HepG2 (cell line): Measurements from ENCODE around the gene PCNP. TPM values are rescaled to one million over a fixed set of nuclear protein-coding genes. Genes with fewer than 3 reads are reported as not detected.

Source experiments
- AHR ChIP-seq: IDR thresholded peaks from 2 replicates; pipeline ENCODE4 v1.6.1; 2018; ENCODE audit warnings: missing genetic modification reagents, missing compliant biosample characterization
- CBX5 ChIP-seq: sonication (generic); formaldehyde crosslinking; IDR thresholded peaks from 2 replicates; pipeline ENCODE4 v1.4.0; 2020; ENCODE audit warnings: missing genetic modification reagents, borderline replicate concordance
- CENPX ChIP-seq: sonication (generic); formaldehyde crosslinking; IDR thresholded peaks from 2 replicates; pipeline ENCODE4 v1.9.0; 2021; ENCODE audit warnings: mild to moderate bottlenecking, missing genetic modification reagents, moderate library complexity
- FOXA3 ChIP-seq: IDR thresholded peaks from 2 replicates; pipeline ENCODE4 v1.6.1; 2016; ENCODE audit warnings: missing genetic modification reagents, missing compliant biosample characterization
- FOXK2 ChIP-seq: fragments of 450-650 bp; IDR thresholded peaks from 2 replicates; pipeline ENCODE4 v1.6.1; 2016
- HMG20A ChIP-seq: IDR thresholded peaks from 2 replicates; pipeline ENCODE4 v1.6.1; 2016; ENCODE audit warnings: borderline replicate concordance
- IKZF4 ChIP-seq: sonication (generic); formaldehyde crosslinking; IDR thresholded peaks from 2 replicates; pipeline ENCODE4 v1.5.1; 2020; ENCODE audit warnings: borderline replicate concordance, mild to moderate bottlenecking, low read depth, missing genetic modification reagents; ENCODE audit errors: not compliant biosample characterization
- RAD21 ChIP-seq: fragments of 450-650 bp; formaldehyde crosslinking; IDR thresholded peaks from 2 replicates; pipeline ENCODE4 v1.5.0; 2020; ENCODE audit warnings: mild to moderate bottlenecking
- RXRA ChIP-seq: sonication (generic); formaldehyde crosslinking; IDR thresholded peaks from 2 replicates; pipeline ENCODE4 v1.5.1; 2020; ENCODE audit warnings: missing genetic modification reagents
- SKIL ChIP-seq: sonication (generic); formaldehyde crosslinking; IDR thresholded peaks from 2 replicates; pipeline ENCODE4 v1.8.0; 2022; ENCODE audit warnings: missing genetic modification reagents, mild to moderate bottlenecking, moderate library complexity, borderline replicate concordance
- SOX5 ChIP-seq: IDR thresholded peaks from 2 replicates; pipeline ENCODE4 v1.6.1; 2016; ENCODE audit warnings: borderline replicate concordance
- TAF1 ChIP-seq: sonication (generic); formaldehyde crosslinking; IDR thresholded peaks from 2 replicates; pipeline ENCODE4 v1.4.0; 2020; ENCODE audit warnings: missing genetic modification reagents
- TFDP1 ChIP-seq: IDR thresholded peaks from 2 replicates; pipeline ENCODE4 v1.6.1; 2016; ENCODE audit warnings: missing compliant biosample characterization, missing genetic modification reagents, borderline replicate concordance
- YY1 ChIP-seq: IDR thresholded peaks from 2 replicates; pipeline ENCODE4 v1.6.1; 2011; ENCODE audit warnings: low read length, low read depth, moderate library complexity, mild to moderate bottlenecking; ENCODE audit not compliant: insufficient read depth, insufficient replicate concordance
- ZBTB43 ChIP-seq: sonication (generic); formaldehyde crosslinking; conservative IDR thresholded peaks from 2 replicates; pipeline ENCODE4 v1.4.0; 2020; ENCODE audit warnings: missing genetic modification reagents
- ZNF124 ChIP-seq: sonication (generic); formaldehyde crosslinking; IDR thresholded peaks from 2 replicates; pipeline ENCODE4 v1.4.0; 2020; ENCODE audit warnings: missing genetic modification reagents
- ZNF225 ChIP-seq: sonication (generic); formaldehyde crosslinking; IDR thresholded peaks from 2 replicates; pipeline ENCODE4 v1.4.0; 2020; ENCODE audit warnings: mild to moderate bottlenecking, missing genetic modification reagents
- ZNF501 ChIP-seq: sonication (generic); formaldehyde crosslinking; IDR thresholded peaks from 2 replicates; pipeline ENCODE4 v1.5.1; 2020; ENCODE audit warnings: mild to moderate bottlenecking, moderate library complexity, missing genetic modification reagents
- ZNF704 ChIP-seq: sonication (generic); formaldehyde crosslinking; IDR thresholded peaks from 2 replicates; pipeline ENCODE4 v1.8.1; 2023; ENCODE audit warnings: mild to moderate bottlenecking, inconsistent platforms, moderate library complexity, missing genetic modification reagents, borderline replicate concordance
- ZNF772 ChIP-seq: sonication (generic); formaldehyde crosslinking; IDR thresholded peaks from 2 replicates; pipeline ENCODE4 v1.5.0; 2020; ENCODE audit warnings: mild to moderate bottlenecking, missing genetic modification reagents
- ZNF782 ChIP-seq: sonication (generic); formaldehyde crosslinking; IDR thresholded peaks from 2 replicates; pipeline ENCODE4 v1.4.0; 2020; ENCODE audit warnings: missing genetic modification reagents, mild to moderate bottlenecking, borderline replicate concordance
- polyA plus RNA-seq, 8 experiments: library from polyadenylated mRNA; depleted of rRNA in 3 of 8; stranded (reverse) in 7 of 8; unstranded in 1 of 8; fragments of >200 nt; fragmentation: Illumina TruSeq in 4 of 8; extraction: Trizol in 4 of 8; gene quantifications; 2 replicates each; pipeline versions ENCODE4 v1.2.1 to v1.2.3, GENCODE V29; 2011 to 2016; ENCODE audit warnings: low read depth in 4 of 8, missing spikeins in 1 of 8, mixed read lengths in 1 of 8; ENCODE audit not compliant: insufficient read depth in 1 of 8
- total RNA-seq, 5 experiments: library from RNA; depleted of rRNA; stranded (reverse); fragments of >200 nt; fragmentation: Illumina TruSeq; extraction: Trizol; gene quantifications; 2 replicates each; pipeline ENCODE4 v1.2.3, GENCODE V29; 2016; ENCODE audit warnings: low read depth in 1 of 5
- TF ChIP-seq, protein P1 (sequence below): IDR thresholded peaks from 2 replicates; pipeline ENCODE4 v1.6.1; 2016; ENCODE audit warnings: missing compliant biosample characterization, missing genetic modification reagents, borderline replicate concordance
- TF ChIP-seq, protein P2 (sequence below): sonication (generic); formaldehyde crosslinking; IDR thresholded peaks from 2 replicates; pipeline ENCODE4 v1.4.0; 2020; ENCODE audit warnings: mild to moderate bottlenecking, missing genetic modification reagents

PCNP gene
- total and polyA plus RNA-seq, 2 of the 13 experiments (the other 11 are each of a cell fraction or from before 2014, with no cell fraction given), result 44.1 to 78.2 TPM

- TF ChIP-seq YY1 (peak; percentile 51), ZNF772 (CRISPR knock-in tag) (no peak), ZNF124 (CRISPR knock-in tag) (peak; percentile 52; the same call in 1 of the 2 replicates), RXRA (CRISPR knock-in tag) (peak; percentile 42; the same call in 1 of the 2 replicates), FOXK2 (no peak), FOXA3 (CRISPR knock-in tag) (peak; percentile 66), ZBTB43 (CRISPR knock-in tag) (0 out of 2 replicates have a peak, but pooled peaks have one; percentile 18), RAD21 (CRISPR knock-in tag) (peak; percentile 28; the same call in 1 of the 2 replicates), ZNF501 (CRISPR knock-in tag) (peak; percentile 78), AHR (CRISPR knock-in tag) (0 out of 2 replicates have a peak, but pooled peaks have one; percentile 30), CBX5 (CRISPR knock-in tag) (peak; percentile 89; the same call in 1 of the 2 replicates), TFDP1 (peak; percentile 86; the same call in 1 of the 2 replicates), SOX5 (CRISPR knock-in tag) (peak; percentile 31; the same call in 1 of the 2 replicates), ZNF704 (CRISPR knock-in tag) (no peak), IKZF4 (CRISPR knock-in tag) (peak; percentile 80), SKIL (CRISPR knock-in tag) (no peak), TAF1 (CRISPR knock-in tag) (peak; percentile 92), ZNF225 (CRISPR knock-in tag) (no peak), HMG20A (CRISPR knock-in tag) (no peak), CENPX (no peak), ZNF782 (CRISPR knock-in tag) (peak; percentile 30; the same call in 1 of the 2 replicates)
- TF ChIP-seq, protein P1, sequence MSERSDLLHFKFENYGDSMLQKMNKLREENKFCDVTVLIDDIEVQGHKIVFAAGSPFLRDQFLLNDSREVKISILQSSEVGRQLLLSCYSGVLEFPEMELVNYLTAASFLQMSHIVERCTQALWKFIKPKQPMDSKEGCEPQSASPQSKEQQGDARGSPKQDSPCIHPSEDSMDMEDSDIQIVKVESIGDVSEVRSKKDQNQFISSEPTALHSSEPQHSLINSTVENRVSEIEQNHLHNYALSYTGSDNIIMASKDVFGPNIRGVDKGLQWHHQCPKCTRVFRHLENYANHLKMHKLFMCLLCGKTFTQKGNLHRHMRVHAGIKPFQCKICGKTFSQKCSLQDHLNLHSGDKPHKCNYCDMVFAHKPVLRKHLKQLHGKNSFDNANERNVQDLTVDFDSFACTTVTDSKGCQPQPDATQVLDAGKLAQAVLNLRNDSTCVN (CRISPR knock-in tag), result peak; percentile 62; the same call in 1 of the 2 replicates
- TF ChIP-seq, protein P2, sequence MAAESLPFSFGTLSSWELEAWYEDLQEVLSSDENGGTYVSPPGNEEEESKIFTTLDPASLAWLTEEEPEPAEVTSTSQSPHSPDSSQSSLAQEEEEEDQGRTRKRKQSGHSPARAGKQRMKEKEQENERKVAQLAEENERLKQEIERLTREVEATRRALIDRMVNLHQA (CRISPR knock-in tag), result no peak
Measured at GRCh38 chr3:101561630-101562328, 12.2 kb upstream of the PCNP start, which contains the start of gene TRMT10C (continued).
